Caki2 (cell line): ENCODE measurements around the gene HLA-DQA2. TPM values are rescaled to one million over a fixed set of nuclear protein-coding genes. Genes with fewer than 3 reads are reported as not detected.
"Not testable (repeated sequence)": the region's sequence is repeated elsewhere in the genome, so short reads cannot be mapped to it uniquely, and the experiment has no call there.

Experiments used
- DNase-seq: peaks from one replicate; pipeline ENCODE4 v3.0.0-alpha.2; 2015; ENCODE audit warnings: low read depth
- in situ Hi-C: cut with HindIII; loops from 2 replicates; pipeline ENCODE4 v1.10.0; 2016; ENCODE audit warnings: low sequenced_read_pairs, low pct_unique_long_range_greater_than_20kb, mixed read lengths
- total RNA-seq: library from RNA; depleted of rRNA; stranded (reverse); fragments of >200 nt; shearing (Covaris generic); gene quantifications from 2 replicates; pipeline ENCODE4 v1.2.3, GENCODE V29; 2014; ENCODE audit warnings: low replicate concordance; rRNA removed

The HLA-DQA2 gene
- total RNA-seq, 1 experiment from 2014 or later: not detected

DNA sequence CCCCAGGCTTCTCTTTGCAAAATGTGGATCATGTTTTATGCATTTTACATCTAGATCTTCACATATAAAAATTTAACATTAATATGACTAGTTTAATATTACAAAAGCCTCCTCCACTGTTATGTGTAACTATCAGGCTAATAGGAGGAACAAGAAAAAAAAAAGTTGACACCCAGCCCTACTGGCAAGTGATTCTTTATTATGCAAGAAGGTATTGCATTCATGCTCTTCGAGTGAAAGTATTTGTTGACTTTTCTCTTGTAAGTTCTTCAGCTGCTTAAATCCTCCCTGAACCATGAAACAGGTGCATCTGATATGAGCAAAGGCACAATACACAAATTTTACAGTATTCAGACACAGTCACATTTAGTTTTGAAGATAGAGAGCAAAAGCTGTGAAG, 22.9 kb downstream of the HLA-DQA2 start:
- in situ Hi-C loops: no loop called here
- DNase-seq: no peak

GRCh38 chr6:32772656-32773055, 31.5 kb downstream of the HLA-DQA2 start:
- no peak for DNase-seq
- in situ Hi-C loops: no loop called here

- in situ Hi-C loops: no loop called here
- DNase-seq: no peak
These were observed 33.2 kb downstream of the HLA-DQA2 start for GRCh38 chr6:32774426-32774825.

DNA sequence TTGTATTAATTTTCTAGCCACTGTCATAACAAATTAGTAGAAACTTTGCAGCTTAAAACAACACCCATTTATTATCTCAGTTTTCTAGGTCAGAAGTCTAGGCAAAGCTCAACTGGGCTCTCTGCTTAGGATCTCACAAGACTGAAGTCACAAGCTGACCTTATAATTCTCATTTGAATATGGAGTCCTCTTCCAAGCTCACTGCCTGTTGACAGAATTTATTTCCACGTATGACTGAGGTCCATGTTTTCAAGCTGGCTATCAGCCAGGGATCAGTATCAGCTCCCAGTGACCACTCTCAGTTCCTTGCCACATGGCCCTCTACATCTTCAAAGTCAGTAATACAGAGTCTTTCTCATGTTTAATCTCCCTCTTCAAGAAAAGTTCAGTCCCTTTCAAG, 33.9 kb downstream of the HLA-DQA2 start:
- in situ Hi-C loops: no loop called here
- no peak for DNase-seq

DNA sequence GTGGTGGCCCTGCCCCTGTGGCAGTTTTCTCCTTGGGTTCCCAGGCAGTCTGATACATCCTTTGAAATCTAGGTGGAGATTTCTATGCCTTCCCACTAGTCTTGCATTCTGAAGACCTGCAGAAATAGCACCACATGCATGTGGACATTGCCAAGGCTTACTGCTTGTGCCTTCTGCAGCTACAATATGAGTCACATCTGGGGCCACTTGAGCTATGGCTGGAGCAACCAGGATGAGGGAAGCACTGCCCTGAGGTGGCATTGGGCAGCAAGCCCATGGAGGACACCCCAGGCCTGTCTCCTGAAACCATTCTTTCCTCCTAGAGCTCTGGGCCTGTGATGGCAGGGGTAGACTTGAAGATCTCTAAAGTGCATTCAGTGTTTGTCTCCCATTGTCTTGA, 37.8 kb downstream of the HLA-DQA2 start:
- DNase-seq: no peak
- in situ Hi-C loops: no loop called here

- in situ Hi-C loops, DNase-seq: not testable (repeated sequence)
These were observed 41.7 kb downstream of the HLA-DQA2 start for GRCh38 chr6:32782923-32783322.

DNA sequence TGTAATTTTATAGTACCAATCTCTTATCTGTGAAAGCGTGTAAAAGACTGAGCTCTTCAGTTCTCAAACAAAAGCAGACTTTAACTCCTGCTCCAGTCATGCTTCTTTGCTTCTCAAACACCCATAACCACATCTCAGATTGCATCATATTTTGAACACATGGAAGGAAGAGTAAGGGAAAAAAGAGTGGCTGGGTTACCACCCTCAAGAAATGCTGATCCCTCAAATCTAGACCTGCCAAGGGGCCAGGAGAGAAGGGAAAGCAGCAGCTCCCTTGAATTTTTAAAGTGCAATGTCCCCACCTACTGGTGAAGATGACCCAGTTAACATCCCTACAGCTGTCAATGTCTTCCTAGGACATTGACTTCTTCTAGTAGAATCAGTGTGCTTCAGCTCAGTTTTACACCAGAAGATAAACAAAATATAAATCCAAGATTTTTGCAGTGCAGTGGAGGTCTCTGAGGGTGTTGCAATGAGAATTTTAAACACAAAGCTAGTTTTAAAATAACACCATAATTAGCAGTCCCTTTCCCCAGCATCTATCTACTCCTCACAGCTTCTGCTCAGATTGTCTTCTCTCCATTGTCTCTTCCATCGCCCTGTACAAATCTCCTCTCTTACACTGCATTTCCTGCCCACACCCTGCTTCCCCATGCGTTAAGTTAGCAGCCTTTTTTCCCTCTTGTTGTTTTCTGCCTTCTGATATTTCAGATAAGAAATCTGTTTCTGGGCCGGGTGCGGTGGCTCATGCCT, 44.8 kb downstream of the HLA-DQA2 start:
- in situ Hi-C loops: no loop called here
- peak; percentile 56 for DNase-seq

GRCh38 chr6:32790306-32790705, 49.1 kb downstream of the HLA-DQA2 start:
- in situ Hi-C loops: no loop called here
- DNase-seq: no peak

- in situ Hi-C loops: no loop called here
- no peak for DNase-seq
These were observed 51.8 kb downstream of the HLA-DQA2 start for GRCh38 chr6:32792901-32793435.

DNA sequence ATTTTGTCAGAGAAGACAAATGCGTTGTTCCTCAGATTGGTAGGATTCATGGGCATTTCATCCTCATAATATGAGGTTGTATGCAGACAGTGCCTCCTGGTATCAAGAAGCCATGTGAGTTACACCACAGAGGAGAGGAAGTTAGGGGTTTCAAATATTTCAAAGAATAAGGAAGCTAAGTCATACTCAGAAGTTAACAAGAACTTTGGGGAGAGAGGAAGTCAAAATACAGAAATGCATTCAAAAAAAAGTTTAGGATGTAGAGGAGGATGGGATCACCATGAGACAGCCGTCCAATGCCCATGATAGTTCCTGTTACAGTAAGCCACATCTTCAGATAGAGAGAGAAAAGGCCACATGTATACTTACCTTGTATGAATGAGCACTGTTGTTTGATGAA, 53.3 kb downstream of the HLA-DQA2 start:
- in situ Hi-C loops: no loop called here
- no peak for DNase-seq

Other genes with a start within 250 kb of the HLA-DQA2 start
- gene HLA-DRB5, start 211.1 kb upstream of the HLA-DQA2 start, total RNA-seq: not detected in 2 replicates
- gene HLA-DRB1, start 151.5 kb upstream of the HLA-DQA2 start, total RNA-seq: 0.17 TPM in 1 of 2 replicates, not detected in the other
- gene HLA-DQA1, start 104.0 kb upstream of the HLA-DQA2 start, total RNA-seq: not detected in 2 replicates
- gene HLA-DQB1, start 74.7 kb upstream of the HLA-DQA2 start, total RNA-seq: not detected in 2 replicates
- gene HLA-DQB2, start 22.1 kb downstream of the HLA-DQA2 start, total RNA-seq: not detected in 2 replicates
- gene HLA-DOB, start 75.6 kb downstream of the HLA-DQA2 start, total RNA-seq: not detected in 2 replicates
- gene TAP2, start 97.3 kb downstream of the HLA-DQA2 start, total RNA-seq: 8.9 and 26.7 TPM in 2 replicates
- gene PSMB8, start 102.7 kb downstream of the HLA-DQA2 start, total RNA-seq: 267 and 291 TPM in 2 replicates
- 63.3 and 65.5 TPM in 2 replicates for gene TAP1, start 112.3 kb downstream of the HLA-DQA2 start, total RNA-seq
- 80.2 and 123 TPM in 2 replicates for gene PSMB9, start 112.8 kb downstream of the HLA-DQA2 start, total RNA-seq
- 0.35 and 13.2 TPM in 2 replicates for gene HLA-DMB, start 199.6 kb downstream of the HLA-DQA2 start, total RNA-seq
- 7.4 and 16.7 TPM in 2 replicates for gene HLA-DMA, start 211.7 kb downstream of the HLA-DQA2 start, total RNA-seq
- gene BRD2, start 227.2 kb downstream of the HLA-DQA2 start, total RNA-seq: 43.7 and 62.6 TPM in 2 replicates